Measurements from ENCODE around the gene SLC30A10.
"Not testable (repeated sequence)": the region's sequence is repeated elsewhere in the genome, so short reads cannot be mapped to it uniquely, and the experiment has no call there.

The SLC30A10 gene

GRCh38 chr1:219885680-219886079, 42.7 kb downstream of the SLC30A10 start:
- Histone ChIP-seq H3K4me3 (ENCODE audit: low read length) (no peak overlapping the region), H3K9me3 (replicated peaks; ENCODE audit: low read length) (no peaks in the 10 kb centered on the region), H3K9ac (ENCODE audit: low read depth, low read length) (no peak overlapping the region), H3K4me2 (ENCODE audit: low read length) (no peak overlapping the region), H3K4me1 (ENCODE audit: control insufficient read depth, insufficient read depth, low read length) (no peaks in the 10 kb centered on the region), H3K36me3 (ENCODE audit: insufficient read depth, low read length) (no peaks in the 10 kb centered on the region), H3K27me3 (ENCODE audit: control insufficient read depth, insufficient read depth, low read length) (peaks cover 8% of the 10 kb centered on the region)

- H3K9me3 ChIP-seq (replicated peaks; ENCODE audit: low read length): no peaks in the 10 kb centered on the region
These were observed 44.7 kb downstream of the SLC30A10 start for GRCh38 chr1:219883400-219884332.

GRCh38 chr1:219882755-219883154, 45.6 kb downstream of the SLC30A10 start:
- Histone ChIP-seq H3K9ac (ENCODE audit: low read depth, low read length) (no peak overlapping the region), H3K4me2 (ENCODE audit: low read length) (no peak overlapping the region), H3K36me3 (ENCODE audit: insufficient read depth, low read length) (no peaks in the 10 kb centered on the region), H3K9me3 (replicated peaks; ENCODE audit: low read length) (no peaks in the 10 kb centered on the region), H3K27me3 (ENCODE audit: control insufficient read depth, insufficient read depth, low read length) (peaks cover 14% of the 10 kb centered on the region), H3K4me3 (ENCODE audit: low read length) (no peak overlapping the region), H3K4me1 (ENCODE audit: control insufficient read depth, insufficient read depth, low read length) (no peaks in the 10 kb centered on the region)

More at GRCh38 chr1:219883400-219884332, 44.7 kb downstream of the SLC30A10 start:
- Histone ChIP-seq H3K4me1 (ENCODE audit: control insufficient read depth, insufficient read depth, low read length) (no peaks in the 10 kb centered on the region), H3K9ac (ENCODE audit: low read depth, low read length) (no peak overlapping the region), H3K36me3 (ENCODE audit: insufficient read depth, low read length) (no peaks in the 10 kb centered on the region), H3K4me2 (ENCODE audit: low read length) (no peak overlapping the region), H3K4me3 (ENCODE audit: low read length) (no peak overlapping the region), H3K27me3 (ENCODE audit: control insufficient read depth, insufficient read depth, low read length) (peaks cover 14% of the 10 kb centered on the region)

- no peak overlapping the region for H3K4me2 ChIP-seq (ENCODE audit: low read length)
- H3K4me3 ChIP-seq (ENCODE audit: low read length): no peak overlapping the region
- no peak overlapping the region for H3K9ac ChIP-seq (ENCODE audit: low read depth, low read length)
- peaks cover 14% of the 10 kb centered on the region for H3K27me3 ChIP-seq (ENCODE audit: control insufficient read depth, insufficient read depth, low read length)
- no peaks in the 10 kb centered on the region for H3K36me3 ChIP-seq (ENCODE audit: insufficient read depth, low read length)
- no peaks in the 10 kb centered on the region for H3K9me3 ChIP-seq (replicated peaks; ENCODE audit: low read length)
- no peaks in the 10 kb centered on the region for H3K4me1 ChIP-seq (ENCODE audit: control insufficient read depth, insufficient read depth, low read length)
These were observed 46.3 kb downstream of the SLC30A10 start for GRCh38 chr1:219882096-219882495.

GRCh38 chr1:219880765-219881457, 47.4 kb downstream of the SLC30A10 start:
- Histone ChIP-seq H3K9ac (ENCODE audit: low read depth, low read length) (no peak overlapping the region), H3K4me1 (ENCODE audit: control insufficient read depth, insufficient read depth, low read length) (no peaks in the 10 kb centered on the region), H3K4me2 (ENCODE audit: low read length) (no peak overlapping the region), H3K27me3 (ENCODE audit: control insufficient read depth, insufficient read depth, low read length) (peaks cover 14% of the 10 kb centered on the region), H3K9me3 (replicated peaks; ENCODE audit: low read length) (no peaks in the 10 kb centered on the region), H3K36me3 (ENCODE audit: insufficient read depth, low read length) (no peaks in the 10 kb centered on the region), H3K4me3 (ENCODE audit: low read length) (no peak overlapping the region)

- no peaks in the 10 kb centered on the region for H3K36me3 ChIP-seq (ENCODE audit: insufficient read depth, low read length)
These were observed 51.6 kb downstream of the SLC30A10 start for GRCh38 chr1:219876798-219877209.

GRCh38 chr1:219875860-219876259, 52.5 kb downstream of the SLC30A10 start:
- Histone ChIP-seq H3K9ac (ENCODE audit: low read depth, low read length) (no peak overlapping the region), H3K4me3 (ENCODE audit: low read length) (no peak overlapping the region), H3K9me3 (replicated peaks; ENCODE audit: low read length) (no peaks in the 10 kb centered on the region), H3K36me3 (ENCODE audit: insufficient read depth, low read length) (no peaks in the 10 kb centered on the region), H3K4me2 (ENCODE audit: low read length) (no peak overlapping the region), H3K27me3 (ENCODE audit: control insufficient read depth, insufficient read depth, low read length) (peaks cover 6% of the 10 kb centered on the region), H3K4me1 (ENCODE audit: control insufficient read depth, insufficient read depth, low read length) (no peaks in the 10 kb centered on the region)

More at GRCh38 chr1:219876798-219877209, 51.6 kb downstream of the SLC30A10 start:
- H3K4me1 ChIP-seq (ENCODE audit: control insufficient read depth, insufficient read depth, low read length): no peaks in the 10 kb centered on the region
- H3K27me3 ChIP-seq (ENCODE audit: control insufficient read depth, insufficient read depth, low read length): peaks cover 9% of the 10 kb centered on the region
- no peak overlapping the region for H3K4me2 ChIP-seq (ENCODE audit: low read length)
- no peak overlapping the region for H3K9ac ChIP-seq (ENCODE audit: low read depth, low read length)
- no peaks in the 10 kb centered on the region for H3K9me3 ChIP-seq (replicated peaks; ENCODE audit: low read length)
- no peak overlapping the region for H3K4me3 ChIP-seq (ENCODE audit: low read length)

- H3K27me3 ChIP-seq (ENCODE audit: control insufficient read depth, insufficient read depth, low read length); H3K4me3 ChIP-seq (ENCODE audit: low read length); H3K9me3 ChIP-seq (replicated peaks; ENCODE audit: low read length); H3K9ac ChIP-seq (ENCODE audit: low read depth, low read length); H3K4me2 ChIP-seq (ENCODE audit: low read length); H3K36me3 ChIP-seq (ENCODE audit: insufficient read depth, low read length); H3K4me1 ChIP-seq (ENCODE audit: control insufficient read depth, insufficient read depth, low read length): not testable (repeated sequence)
These were observed 55.8 kb downstream of the SLC30A10 start for GRCh38 chr1:219872538-219872937.

- Histone ChIP-seq H3K4me2 (ENCODE audit: low read length) (no peak overlapping the region), H3K27me3 (ENCODE audit: control insufficient read depth, insufficient read depth, low read length) (no peaks in the 10 kb centered on the region), H3K9me3 (replicated peaks; ENCODE audit: low read length) (no peaks in the 10 kb centered on the region), H3K4me1 (ENCODE audit: control insufficient read depth, insufficient read depth, low read length) (no peaks in the 10 kb centered on the region), H3K4me3 (ENCODE audit: low read length) (no peak overlapping the region), H3K36me3 (ENCODE audit: insufficient read depth, low read length) (no peaks in the 10 kb centered on the region), H3K9ac (ENCODE audit: low read depth, low read length) (no peak overlapping the region)
These were observed 56.8 kb downstream of the SLC30A10 start for GRCh38 chr1:219871427-219872057.

- H3K4me1 ChIP-seq (ENCODE audit: control insufficient read depth, insufficient read depth, low read length); H3K9me3 ChIP-seq (replicated peaks; ENCODE audit: low read length); H3K4me2 ChIP-seq (ENCODE audit: low read length); H3K4me3 ChIP-seq (ENCODE audit: low read length); H3K27me3 ChIP-seq (ENCODE audit: control insufficient read depth, insufficient read depth, low read length); H3K36me3 ChIP-seq (ENCODE audit: insufficient read depth, low read length); H3K9ac ChIP-seq (ENCODE audit: low read depth, low read length): not testable (repeated sequence)
These were observed 59.7 kb downstream of the SLC30A10 start for GRCh38 chr1:219868615-219869014.
